HG03095 (cell line): ENCODE results near the gene NUTM2F.
"Not testable (repeated sequence)": the region's sequence is repeated elsewhere in the genome, so short reads cannot be mapped to it uniquely, and the experiment has no call there.

Source experiments
- ATAC-seq: cut with Tn5 transposase; IDR thresholded peaks from one replicate; pipeline ENCODE4 v1.9.1; 2021; ENCODE audit warnings: moderate library complexity; ENCODE audit not compliant: unreplicated experiment

NUTM2F gene

GRCh38 chr9:94317949-94318657 is 10.3 kb downstream of the NUTM2F start:
- not testable (repeated sequence) for ATAC-seq

- peak; percentile 70 for ATAC-seq
These were observed 12.2 kb downstream of the NUTM2F start for GRCh38 chr9:94316236-94316635.

GRCh38 chr9:94315034-94315984 is 13.1 kb downstream of the NUTM2F start:
- ATAC-seq, result not testable (repeated sequence)

- no peak for ATAC-seq
These were observed 25.1 kb downstream of the NUTM2F start for GRCh38 chr9:94303321-94303720.

GRCh38 chr9:94302426-94302825 is 26.0 kb downstream of the NUTM2F start:
- ATAC-seq, result no peak

- no peak for ATAC-seq
These were observed 26.9 kb downstream of the NUTM2F start for GRCh38 chr9:94301583-94301982.

- no peak for ATAC-seq
These were observed 27.8 kb downstream of the NUTM2F start for GRCh38 chr9:94300470-94301301.

- no peak for ATAC-seq
These were observed 29.4 kb downstream of the NUTM2F start for GRCh38 chr9:94298949-94299599.

GRCh38 chr9:94289691-94290090 is 38.8 kb downstream of the NUTM2F start:
- ATAC-seq, result no peak

GRCh38 chr9:94287877-94288513 is 40.4 kb downstream of the NUTM2F start:
- ATAC-seq, result no peak

- ATAC-seq, result no peak
These were observed 42.3 kb downstream of the NUTM2F start for GRCh38 chr9:94286116-94286515.

GRCh38 chr9:94281101-94281500 is 47.3 kb downstream of the NUTM2F start:
- ATAC-seq, result no peak

GRCh38 chr9:94280409-94280989 is 47.9 kb downstream of the NUTM2F start:
- no peak for ATAC-seq

- no peak for ATAC-seq
These were observed 50.4 kb downstream of the NUTM2F start for GRCh38 chr9:94277885-94278536.

- ATAC-seq, result not testable (repeated sequence)
These were observed 51.4 kb downstream of the NUTM2F start for GRCh38 chr9:94277029-94277428.

GRCh38 chr9:94270009-94270408 is 58.4 kb downstream of the NUTM2F start:
- no peak for ATAC-seq

- no peak for ATAC-seq
These were observed 59.2 kb downstream of the NUTM2F start for GRCh38 chr9:94269264-94269663.
